ENCODE measurements around the gene SMOC2.

DNA sequence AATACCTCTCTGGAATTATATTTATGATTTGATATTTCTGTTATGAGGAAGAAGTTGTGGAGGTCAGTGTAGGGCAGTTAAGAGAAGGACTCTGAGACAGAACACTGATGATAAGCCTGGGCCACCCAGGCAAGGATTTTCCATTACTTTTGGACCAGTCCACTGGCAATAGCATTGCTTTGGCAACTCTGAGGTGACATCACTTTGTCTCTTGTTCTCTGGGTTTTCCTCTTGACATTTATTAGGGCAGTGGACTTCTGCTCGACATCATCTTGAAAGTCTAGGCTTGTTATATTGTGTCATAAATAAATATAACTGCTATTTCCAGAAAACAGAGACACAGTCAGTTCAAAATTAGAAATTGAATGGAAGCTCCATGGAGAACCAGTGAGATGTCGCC is 268.0 kb downstream of the SMOC2 start:
- TF ChIP-seq, protein P1, sequence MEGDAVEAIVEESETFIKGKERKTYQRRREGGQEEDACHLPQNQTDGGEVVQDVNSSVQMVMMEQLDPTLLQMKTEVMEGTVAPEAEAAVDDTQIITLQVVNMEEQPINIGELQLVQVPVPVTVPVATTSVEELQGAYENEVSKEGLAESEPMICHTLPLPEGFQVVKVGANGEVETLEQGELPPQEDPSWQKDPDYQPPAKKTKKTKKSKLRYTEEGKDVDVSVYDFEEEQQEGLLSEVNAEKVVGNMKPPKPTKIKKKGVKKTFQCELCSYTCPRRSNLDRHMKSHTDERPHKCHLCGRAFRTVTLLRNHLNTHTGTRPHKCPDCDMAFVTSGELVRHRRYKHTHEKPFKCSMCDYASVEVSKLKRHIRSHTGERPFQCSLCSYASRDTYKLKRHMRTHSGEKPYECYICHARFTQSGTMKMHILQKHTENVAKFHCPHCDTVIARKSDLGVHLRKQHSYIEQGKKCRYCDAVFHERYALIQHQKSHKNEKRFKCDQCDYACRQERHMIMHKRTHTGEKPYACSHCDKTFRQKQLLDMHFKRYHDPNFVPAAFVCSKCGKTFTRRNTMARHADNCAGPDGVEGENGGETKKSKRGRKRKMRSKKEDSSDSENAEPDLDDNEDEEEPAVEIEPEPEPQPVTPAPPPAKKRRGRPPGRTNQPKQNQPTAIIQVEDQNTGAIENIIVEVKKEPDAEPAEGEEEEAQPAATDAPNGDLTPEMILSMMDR (IDR thresholded peaks at IDR 0.05) = no peak
- TF ChIP-seq EP300 (IDR thresholded peaks at IDR 0.05) = no peak
- TF ChIP-seq POLR2A (IDR thresholded peaks at IDR 0.05; ENCODE audit: low read depth) = no peak
- TF ChIP-seq POLR2AphosphoS5 (IDR thresholded peaks at IDR 0.05) = no peak
